Activated naive CD8-positive, alpha-beta T cell treated with anti-CD3 and anti-CD28 coated beads, Interleukin-2, amount 50 U/mL, for 24 hours (primary cell): ENCODE measurements around the gene UGT1A6.
"Not testable (repeated sequence)": the region's sequence is repeated elsewhere in the genome, so short reads cannot be mapped to it uniquely, and the experiment has no call there.

Experiments
- ATAC-seq: fragments of 150-1000 bp; cut with Tn5 transposase; one replicate; pipeline ENCODE4 v1.10.0; 2021
- DNase-seq: peaks from one replicate; pipeline ENCODE4 v3.0.0; 2021
- H3K27ac Mint-ChIP-seq: one replicate; pipeline ENCODE4 v1.8.0; 2021; ENCODE audit warnings: mild to moderate bottlenecking, mixed read lengths
- H3K27me3 Mint-ChIP-seq: one replicate; pipeline ENCODE4 v1.8.0; 2021; ENCODE audit warnings: mixed read lengths
- H3K36me3 Mint-ChIP-seq: one replicate; pipeline ENCODE4 v1.8.0; 2021; ENCODE audit warnings: low read depth, mixed read lengths
- H3K4me1 Mint-ChIP-seq: one replicate; pipeline ENCODE4 v1.8.0; 2021; ENCODE audit warnings: mixed read lengths
- H3K4me3 Mint-ChIP-seq: one replicate; pipeline ENCODE4 v1.8.0; 2021; ENCODE audit warnings: mild to moderate bottlenecking, moderate library complexity, mixed read lengths
- H3K9me3 Mint-ChIP-seq: one replicate; pipeline ENCODE4 v1.8.0; 2021; ENCODE audit warnings: mixed read lengths

The UGT1A6 gene

GRCh38 chr2:233692648-233693047 is at the start of gene UGT1A6:
TSS of gene UGT1A6 (plus strand) at chr2:233692890. CDS start at chr2:233693005, 115 bp downstream.
- H3K4me1 Mint-ChIP-seq = no peaks in the 10 kb centered on the region
- DNase-seq (no peak), ATAC-seq (no peak)
- H3K4me3 Mint-ChIP-seq = no peak within 1 kb of the TSS
- peaks cover 4% of the 10 kb centered on the region for H3K9me3 Mint-ChIP-seq
- H3K36me3 Mint-ChIP-seq = no peaks in the 10 kb centered on the region
- H3K27ac Mint-ChIP-seq = no peak within 1 kb of the TSS
- H3K27me3 Mint-ChIP-seq = peaks cover 2% of the 10 kb centered on the region

- no peak for ATAC-seq
- peaks cover 5% of the 10 kb centered on the region for H3K4me1 Mint-ChIP-seq
- peaks cover 3% of the 10 kb centered on the region for H3K27me3 Mint-ChIP-seq
- H3K27ac Mint-ChIP-seq = no peak overlapping the region
- peaks cover 4% of the 10 kb centered on the region for H3K36me3 Mint-ChIP-seq
- no peak overlapping the region for H3K4me3 Mint-ChIP-seq
- H3K9me3 Mint-ChIP-seq = peaks cover 17% of the 10 kb centered on the region
- DNase-seq = no peak
Observed at GRCh38 chr2:233643128-233643527, 49.6 kb upstream of the UGT1A6 start.

GRCh38 chr2:233646033-233646432 is 46.7 kb upstream of the UGT1A6 start:
- not testable (repeated sequence) for H3K27me3 Mint-ChIP-seq, ATAC-seq, DNase-seq, H3K27ac Mint-ChIP-seq, H3K4me3 Mint-ChIP-seq, H3K36me3 Mint-ChIP-seq, H3K4me1 Mint-ChIP-seq
- H3K9me3 Mint-ChIP-seq = peaks cover 17% of the 10 kb centered on the region

GRCh38 chr2:233650981-233651380 is 41.7 kb upstream of the UGT1A6 start:
- Mint-ChIP-seq H3K4me1 (no peaks in the 10 kb centered on the region), H3K27me3 (peaks cover 9% of the 10 kb centered on the region), H3K27ac (no peak overlapping the region), H3K4me3 (no peak overlapping the region), H3K36me3 (peaks cover 4% of the 10 kb centered on the region), H3K9me3 (peaks cover 17% of the 10 kb centered on the region)
- no peak for ATAC-seq
- no peak for DNase-seq

- DNase-seq = no peak
- Mint-ChIP-seq H3K27ac (no peak overlapping the region), H3K9me3 (peaks cover 14% of the 10 kb centered on the region), H3K27me3 (peaks cover 9% of the 10 kb centered on the region), H3K4me3 (no peak overlapping the region), H3K36me3 (peaks cover 3% of the 10 kb centered on the region), H3K4me1 (no peaks in the 10 kb centered on the region)
- ATAC-seq = no peak
Observed at GRCh38 chr2:233651430-233651829, 41.3 kb upstream of the UGT1A6 start.

GRCh38 chr2:233654501-233654900 is 38.2 kb upstream of the UGT1A6 start:
- H3K9me3 Mint-ChIP-seq = no peaks in the 10 kb centered on the region
- no peaks in the 10 kb centered on the region for H3K4me1 Mint-ChIP-seq
- H3K36me3 Mint-ChIP-seq = no peaks in the 10 kb centered on the region
- H3K27me3 Mint-ChIP-seq = peaks cover 12% of the 10 kb centered on the region
- no peak for DNase-seq
- no peak overlapping the region for H3K27ac Mint-ChIP-seq
- H3K4me3 Mint-ChIP-seq = no peak overlapping the region
- no peak for ATAC-seq

GRCh38 chr2:233655043-233655442 is 37.6 kb upstream of the UGT1A6 start:
- no peaks in the 10 kb centered on the region for H3K36me3 Mint-ChIP-seq
- no peaks in the 10 kb centered on the region for H3K4me1 Mint-ChIP-seq
- H3K9me3 Mint-ChIP-seq = no peaks in the 10 kb centered on the region
- H3K27me3 Mint-ChIP-seq = peaks cover 12% of the 10 kb centered on the region
- no peak overlapping the region for H3K4me3 Mint-ChIP-seq
- no peak for ATAC-seq
- H3K27ac Mint-ChIP-seq = no peak overlapping the region
- DNase-seq = no peak

GRCh38 chr2:233655943-233656342 is 36.7 kb upstream of the UGT1A6 start:
- H3K27me3 Mint-ChIP-seq, H3K4me1 Mint-ChIP-seq, H3K36me3 Mint-ChIP-seq, DNase-seq, H3K27ac Mint-ChIP-seq, H3K4me3 Mint-ChIP-seq, ATAC-seq, H3K9me3 Mint-ChIP-seq: not testable (repeated sequence)

- Mint-ChIP-seq H3K4me3 (no peak overlapping the region), H3K4me1 (no peaks in the 10 kb centered on the region), H3K36me3 (no peaks in the 10 kb centered on the region), H3K27ac (no peak overlapping the region), H3K9me3 (no peaks in the 10 kb centered on the region), H3K27me3 (peaks cover 9% of the 10 kb centered on the region)
- DNase-seq = no peak
- no peak for ATAC-seq
Observed at GRCh38 chr2:233656443-233656842, 36.2 kb upstream of the UGT1A6 start.

- Mint-ChIP-seq H3K4me1 (no peaks in the 10 kb centered on the region), H3K36me3 (no peaks in the 10 kb centered on the region), H3K27ac (no peak overlapping the region), H3K27me3 (peaks cover 16% of the 10 kb centered on the region), H3K4me3 (no peak overlapping the region), H3K9me3 (no peaks in the 10 kb centered on the region)
- no peak for DNase-seq
- ATAC-seq = no peak
Observed at GRCh38 chr2:233658610-233659009, 34.1 kb upstream of the UGT1A6 start.

- Mint-ChIP-seq H3K4me1 (no peaks in the 10 kb centered on the region), H3K36me3 (no peaks in the 10 kb centered on the region), H3K4me3 (no peak overlapping the region), H3K27ac (no peak overlapping the region), H3K9me3 (peaks cover 9% of the 10 kb centered on the region), H3K27me3 (peaks cover 16% of the 10 kb centered on the region)
- DNase-seq (no peak), ATAC-seq (no peak)
Observed at GRCh38 chr2:233663911-233664310, 28.8 kb upstream of the UGT1A6 start.

- no peak overlapping the region for H3K27ac Mint-ChIP-seq
- no peak overlapping the region for H3K4me3 Mint-ChIP-seq
- H3K9me3 Mint-ChIP-seq = peaks cover 9% of the 10 kb centered on the region
- H3K4me1 Mint-ChIP-seq = no peaks in the 10 kb centered on the region
- DNase-seq = no peak
- ATAC-seq = no peak
- H3K36me3 Mint-ChIP-seq = no peaks in the 10 kb centered on the region
- H3K27me3 Mint-ChIP-seq = peaks cover 6% of the 10 kb centered on the region
Observed at GRCh38 chr2:233668605-233669260, 24.0 kb upstream of the UGT1A6 start.

- Mint-ChIP-seq H3K27ac (no peak within 1 kb of the TSS), H3K9me3 (peaks cover 9% of the 10 kb centered on the region), H3K4me1 (no peaks in the 10 kb centered on the region), H3K4me3 (no peak within 1 kb of the TSS), H3K36me3 (no peaks in the 10 kb centered on the region), H3K27me3 (peaks cover 9% of the 10 kb centered on the region)
- DNase-seq (no peak), ATAC-seq (no peak)
Observed at GRCh38 chr2:233671290-233672161, 21.2 kb upstream of the UGT1A6 start, which contains the start of gene UGT1A9. TSS of gene UGT1A9 (plus strand) at chr2:233671898. CDS start at chr2:233671935, 37 bp downstream.

GRCh38 chr2:233672886-233673285 is 19.8 kb upstream of the UGT1A6 start:
- Mint-ChIP-seq H3K9me3 (peaks cover 9% of the 10 kb centered on the region), H3K27me3 (peaks cover 10% of the 10 kb centered on the region), H3K27ac (no peak overlapping the region), H3K4me1 (no peaks in the 10 kb centered on the region), H3K4me3 (no peak overlapping the region), H3K36me3 (no peaks in the 10 kb centered on the region)
- DNase-seq (no peak), ATAC-seq (no peak)

GRCh38 chr2:233673896-233674295 is 18.8 kb upstream of the UGT1A6 start:
- DNase-seq (no peak), ATAC-seq (no peak)
- H3K27me3 Mint-ChIP-seq = peaks cover 11% of the 10 kb centered on the region
- no peaks in the 10 kb centered on the region for H3K36me3 Mint-ChIP-seq
- H3K9me3 Mint-ChIP-seq = peaks cover under 1% of the 10 kb centered on the region
- H3K27ac Mint-ChIP-seq = no peak overlapping the region
- no peaks in the 10 kb centered on the region for H3K4me1 Mint-ChIP-seq
- no peak overlapping the region for H3K4me3 Mint-ChIP-seq
